CD14-positive monocyte (primary cell): ENCODE results near the gene APOL6. TPM values are rescaled to one million over a fixed set of nuclear protein-coding genes. Genes with fewer than 3 reads are reported as not detected.

ENCODE experiments used
- DNase-seq, 3 donors: peaks; one replicate each; pipeline ENCODE4 v3.0.0-alpha.2; 2011 to 2022
- H2AFZ ChIP-seq: 2 replicates; pipeline ENCODE4 v1.6.0; 2012; ENCODE audit warnings: mild to moderate bottlenecking, low read depth, low read length, inconsistent platforms; ENCODE audit not compliant: insufficient read depth, poor library complexity, severe bottlenecking
- H3K27ac ChIP-seq, 2 donors: 1 replicate in 1 of 2; 2 replicates in 1 of 2; pipeline ENCODE4 v1.5.1; 2012 to 2013; ENCODE audit warnings: low read length in 2 of 2, control low read depth in 1 of 2, inconsistent platforms in 1 of 2, low read depth in 1 of 2, mild to moderate bottlenecking in 1 of 2
- H3K27me3 ChIP-seq, 2 donors: one replicate each; pipeline versions ENCODE4 v1.6.0 to v1.6.1; 2011 to 2013; ENCODE audit warnings: low read length in 2 of 2; ENCODE audit not compliant: control insufficient read depth in 2 of 2, insufficient read depth in 2 of 2
- H3K36me3 ChIP-seq, 2 donors: replicated peaks in 1 of 2; 1 replicate in 1 of 2; 2 replicates in 1 of 2; pipeline versions ENCODE4 v1.5.1 to v1.6.1; 2012 to 2013; ENCODE audit warnings: low read length in 2 of 2, control low read depth in 1 of 2, inconsistent platforms in 1 of 2, mild to moderate bottlenecking in 1 of 2; ENCODE audit not compliant: insufficient read depth in 2 of 2, control insufficient read depth in 1 of 2
- H3K4me1 ChIP-seq, 2 donors: 1 replicate in 1 of 2; 2 replicates in 1 of 2; pipeline versions ENCODE4 v1.5.1 to v1.6.1; 2012 to 2013; ENCODE audit warnings: low read length in 2 of 2, control low read depth in 1 of 2, inconsistent platforms in 1 of 2, mild to moderate bottlenecking in 1 of 2, moderate library complexity in 1 of 2; ENCODE audit not compliant: insufficient read depth in 2 of 2, control insufficient read depth in 1 of 2
- H3K4me2 ChIP-seq: replicated peaks from 2 replicates; pipeline ENCODE3; 2012; ENCODE audit warnings: low read length, moderate library complexity, mild to moderate bottlenecking; ENCODE audit not compliant: poor library complexity, severe bottlenecking; ENCODE audit errors: extremely low read depth
- H3K4me3 ChIP-seq, 3 experiments: fragments of 200-600 bp in 1 of 3; sonication (generic) in 1 of 3; replicated peaks in 1 of 3; 1 replicate in 2 of 3; 2 replicates in 1 of 3; pipeline ENCODE4 v1.5.1; 2011 to 2013; ENCODE audit warnings: low read length in 3 of 3, mild to moderate bottlenecking in 3 of 3, control low read depth in 2 of 3, low read depth in 2 of 3, inconsistent platforms in 1 of 3, moderate library complexity in 1 of 3
- H3K79me2 ChIP-seq: 2 replicates; pipeline ENCODE4 v1.6.0; 2012; ENCODE audit warnings: mild to moderate bottlenecking, control low read depth, inconsistent platforms, low read length, moderate library complexity; ENCODE audit not compliant: insufficient read depth
- H3K9ac ChIP-seq: 2 replicates; pipeline ENCODE4 v1.6.0; 2017; ENCODE audit warnings: low read length, mild to moderate bottlenecking; ENCODE audit not compliant: insufficient read depth, poor library complexity, severe bottlenecking
- H3K9me3 ChIP-seq, 2 donors: replicated peaks in 1 of 2; 1 replicate in 1 of 2; 2 replicates in 1 of 2; pipeline versions ENCODE4 v1.5.1 to v1.6.1; 2012 to 2013; ENCODE audit warnings: low read length in 2 of 2, control low read depth in 1 of 2; ENCODE audit not compliant: control insufficient read depth in 1 of 2, insufficient read depth in 1 of 2
- H4K20me1 ChIP-seq: 2 replicates; pipeline ENCODE4 v1.6.0; 2012; ENCODE audit warnings: mild to moderate bottlenecking, low read length, control low read depth, moderate library complexity; ENCODE audit not compliant: insufficient read depth
- H3K27ac Mint-ChIP-seq, 7 donors: one replicate each; pipeline ENCODE4 v1.8.0; 2020; ENCODE audit warnings: mild to moderate bottlenecking in 7 of 7, mixed read lengths in 7 of 7, moderate library complexity in 6 of 7, inconsistent platforms in 2 of 7
- H3K27me3 Mint-ChIP-seq, 3 donors: one replicate each; pipeline ENCODE4 v1.8.0; 2021 to 2022; ENCODE audit warnings: low read depth in 3 of 3, mild to moderate bottlenecking in 3 of 3, mixed read lengths in 3 of 3, moderate library complexity in 3 of 3, inconsistent platforms in 1 of 3
- H3K36me3 Mint-ChIP-seq, 2 donors: one replicate each; pipeline ENCODE4 v1.8.0; 2020; ENCODE audit warnings: mixed read lengths in 2 of 2, inconsistent platforms in 1 of 2, mild to moderate bottlenecking in 1 of 2
- H3K4me1 Mint-ChIP-seq: one replicate; pipeline ENCODE4 v1.8.0; 2020; ENCODE audit warnings: mild to moderate bottlenecking, mixed read lengths
- H3K4me3 Mint-ChIP-seq, 2 donors: one replicate each; pipeline ENCODE4 v1.8.0; 2020; ENCODE audit warnings: mild to moderate bottlenecking in 2 of 2, mixed read lengths in 2 of 2, moderate library complexity in 1 of 2
- H3K9me3 Mint-ChIP-seq, 7 donors: one replicate each; pipeline ENCODE4 v1.8.0; 2020 to 2022; ENCODE audit warnings: mixed read lengths in 7 of 7, mild to moderate bottlenecking in 6 of 7, moderate library complexity in 6 of 7, inconsistent platforms in 2 of 7
- CTCF ChIP-seq: fragments of 200-600 bp; IDR thresholded peaks from one replicate; pipeline ENCODE4 v1.8.0; 2022; ENCODE audit warnings: antibody characterized with exemption, mild to moderate bottlenecking
- WGBS: methylation state at CpG from one replicate; pipeline ENCODE4 v1.1.5; 2013; ENCODE audit warnings: missing lambda C conversion rate; ENCODE audit not compliant: insufficient coverage; 5-methylcytosine and 5-hydroxymethylcytosine counted together
- intact Hi-C, 2 donors: fragments of 100-400 bp; cut with micrococcal nuclease; formaldehyde crosslinking; loops; one replicate each; pipeline versions ENCODE4 v1.15.0 to v1.15.1; 2023
- polyA plus RNA-seq, 3 donors: library from polyadenylated mRNA; depleted of rRNA in 1 of 3; unstranded in 2 of 3; stranded (reverse) in 1 of 3; fragments of 300-500 nt in 2 of 3; fragments of >200 nt in 1 of 3; fragmentation: Illumina TruSeq in 2 of 3; gene quantifications; 1 replicate in 2 of 3; 2 replicates in 1 of 3; pipeline ENCODE4 v1.2.3, GENCODE V29; 2012 to 2021

APOL6 gene
- polyA plus RNA-seq, 3 donors, result 7.6 to 13.6 (median 9.1) TPM

- H3K27me3 Mint-ChIP-seq, result peaks cover 7 to 17% (median 9%) of the 10 kb centered on the region in 3 donors
- H3K4me3 ChIP-seq, result no peak overlapping the region
- intact Hi-C loops, result no loop called here
- H2AFZ ChIP-seq, result no peak overlapping the region
- no peak overlapping the region for H3K9ac ChIP-seq
- H3K9me3 Mint-ChIP-seq, result no peaks in the 10 kb centered on the region
- DNase-seq, result no peak
- peaks cover 62 to 65% of the 10 kb centered on the region in 2 donors for H3K4me1 ChIP-seq
- H4K20me1 ChIP-seq, result no peaks in the 10 kb centered on the region
- H3K27me3 ChIP-seq, result no peaks in the 10 kb centered on the region
- peak overlapping the region in 1 of 7 donors; percentile 7 for H3K27ac Mint-ChIP-seq
- no peaks in the 10 kb centered on the region for H3K9me3 ChIP-seq
- H3K36me3 ChIP-seq, result no peaks in the 10 kb centered on the region
- H3K4me3 Mint-ChIP-seq, result no peak overlapping the region
- H3K79me2 ChIP-seq, result no peaks in the 10 kb centered on the region
- WGBS, result 71% methylated on average over 1 of the region's 2 CpGs
- no peak overlapping the region for H3K27ac ChIP-seq
- H3K4me1 Mint-ChIP-seq, result peaks cover 41% of the 10 kb centered on the region
- no peak overlapping the region for H3K4me2 ChIP-seq
- H3K36me3 Mint-ChIP-seq, result no peaks in the 10 kb centered on the region
- no peak for TF ChIP-seq CTCF
Measured at GRCh38 chr22:35605369-35605680, 42.9 kb upstream of the APOL6 start.

GRCh38 chr22:35605851-35606481 lies 42.3 kb upstream of the APOL6 start:
- H3K4me1 ChIP-seq, result peaks cover 55 to 59% of the 10 kb centered on the region in 2 donors
- H3K4me3 Mint-ChIP-seq, result no peak overlapping the region
- 93% methylated on average over 13 of the region's 13 CpGs for WGBS
- no peak overlapping the region for H3K9ac ChIP-seq
- intact Hi-C loops, result no loop called here
- peaks cover 43% of the 10 kb centered on the region for H3K4me1 Mint-ChIP-seq
- H3K9me3 Mint-ChIP-seq, result no peaks in the 10 kb centered on the region
- H4K20me1 ChIP-seq, result no peaks in the 10 kb centered on the region
- no peaks in the 10 kb centered on the region for H3K27me3 ChIP-seq
- H2AFZ ChIP-seq, result no peak overlapping the region
- H3K27ac ChIP-seq, result no peak overlapping the region
- DNase-seq, result no peak
- no peak for TF ChIP-seq CTCF
- no peaks in the 10 kb centered on the region for H3K9me3 ChIP-seq
- H3K36me3 ChIP-seq, result no peaks in the 10 kb centered on the region
- no peak overlapping the region for H3K4me3 ChIP-seq
- H3K27me3 Mint-ChIP-seq, result peaks cover 9 to 20% (median 11%) of the 10 kb centered on the region in 3 donors
- no peak overlapping the region for H3K4me2 ChIP-seq
- H3K27ac Mint-ChIP-seq, result peak overlapping the region in 1 of 7 donors; percentile 18
- H3K36me3 Mint-ChIP-seq, result no peaks in the 10 kb centered on the region
- no peaks in the 10 kb centered on the region for H3K79me2 ChIP-seq
